HG03108 (cell line): ENCODE data around the gene ETS2.

ENCODE experiments used
- ATAC-seq: cut with Tn5 transposase; IDR thresholded peaks from one replicate; pipeline ENCODE4 v1.9.1; 2021; ENCODE audit warnings: moderate library complexity; ENCODE audit not compliant: unreplicated experiment

Gene ETS2

DNA sequence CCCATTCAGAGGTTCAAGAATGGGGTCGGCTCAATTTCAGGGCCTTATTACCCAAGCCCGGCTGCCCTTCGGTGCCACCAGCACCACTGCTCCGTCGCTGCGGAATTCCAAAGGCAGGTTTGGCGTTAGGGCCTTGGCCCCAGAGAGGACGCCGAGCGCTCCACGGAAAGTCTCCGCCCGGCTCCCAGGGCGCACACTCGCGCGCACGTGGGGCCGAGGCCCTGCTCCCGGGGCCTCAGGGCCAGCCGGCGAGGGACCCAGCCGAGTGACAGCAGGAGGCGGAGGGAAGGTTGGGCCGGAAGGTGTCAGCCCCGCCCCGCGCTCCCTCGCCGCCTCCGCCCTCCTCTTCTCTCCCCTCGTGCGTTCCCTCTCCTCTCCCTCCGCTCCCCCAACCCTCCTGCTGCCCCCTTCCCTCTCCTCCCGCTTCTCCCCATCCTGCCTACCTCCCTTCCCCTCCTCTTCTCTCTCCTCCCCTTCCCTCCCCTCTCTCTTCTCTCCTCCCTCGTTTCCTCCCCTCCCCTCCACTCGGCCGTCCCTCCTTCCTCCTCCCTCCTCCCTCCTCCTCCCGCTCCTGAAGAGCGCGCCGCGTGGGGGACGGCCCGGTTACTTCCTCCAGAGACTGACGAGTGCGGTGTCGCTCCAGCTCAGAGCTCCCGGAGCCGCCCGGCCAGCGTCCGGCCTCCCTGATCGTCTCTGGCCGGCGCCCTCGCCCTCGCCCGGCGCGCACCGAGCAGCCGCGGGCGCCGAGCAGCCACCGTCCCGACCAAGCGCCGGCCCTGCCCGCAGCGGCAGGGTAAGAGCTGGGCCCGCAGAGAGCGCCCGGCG, at the start of gene ETS2:
ETS2 (plus strand) TSS at position 602 of the 825 bp plus-strand sequence. CDS start 4,106 bp downstream, outside the sequence.
- peak; percentile 53 for ATAC-seq

DNA sequence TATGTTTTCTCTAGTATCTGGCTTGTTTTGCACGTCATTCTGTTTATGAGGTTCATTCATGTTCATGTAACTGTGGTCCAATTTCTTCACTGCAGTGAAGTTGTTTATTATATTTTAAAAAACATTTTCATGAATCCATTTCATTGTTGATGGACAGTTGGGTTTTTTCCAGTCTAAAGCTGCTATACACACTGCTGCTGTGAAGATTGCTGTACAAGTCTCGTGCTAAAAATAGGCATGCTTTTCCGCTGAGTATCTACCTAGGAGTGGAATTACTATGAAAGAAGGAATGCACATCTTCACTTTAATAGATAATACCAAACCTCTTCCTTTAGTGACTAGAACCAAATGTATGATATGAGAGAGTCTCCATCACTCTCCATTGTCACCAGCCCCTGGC, 49.0 kb upstream of the ETS2 start:
- ATAC-seq = no peak

DNA sequence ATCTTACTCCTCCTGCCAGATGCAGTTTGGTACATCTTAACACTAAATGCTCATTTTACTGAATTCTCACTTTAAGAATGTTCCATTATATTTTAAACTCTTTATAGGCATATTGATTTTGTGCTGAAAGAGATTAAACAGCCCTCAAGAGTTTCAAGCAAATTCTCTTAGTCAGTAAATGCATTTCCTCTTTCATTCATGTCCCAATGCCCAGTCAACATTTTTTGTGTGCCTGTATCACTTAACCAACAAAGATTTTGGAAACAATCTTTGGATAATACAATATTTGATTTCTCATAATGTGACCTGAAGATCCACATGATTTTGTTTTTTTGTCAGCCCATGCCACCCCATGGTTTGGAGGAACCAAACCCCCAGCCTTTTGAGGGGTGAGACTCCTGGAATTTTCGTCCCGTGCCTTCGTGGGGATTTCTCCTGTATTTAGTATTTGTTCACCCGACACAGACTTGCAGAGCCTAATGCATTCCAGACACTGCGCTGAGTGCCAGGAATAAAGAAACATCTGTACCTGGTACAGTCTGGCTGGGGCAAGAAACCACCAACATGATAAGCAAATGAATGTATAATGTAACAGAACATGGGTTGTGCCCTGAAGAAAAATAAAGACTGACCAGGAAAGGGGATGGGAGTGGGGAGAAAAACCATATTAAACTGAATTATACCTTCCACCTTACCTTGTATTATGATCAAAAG, 47.1 kb upstream of the ETS2 start:
- ATAC-seq = no peak

DNA sequence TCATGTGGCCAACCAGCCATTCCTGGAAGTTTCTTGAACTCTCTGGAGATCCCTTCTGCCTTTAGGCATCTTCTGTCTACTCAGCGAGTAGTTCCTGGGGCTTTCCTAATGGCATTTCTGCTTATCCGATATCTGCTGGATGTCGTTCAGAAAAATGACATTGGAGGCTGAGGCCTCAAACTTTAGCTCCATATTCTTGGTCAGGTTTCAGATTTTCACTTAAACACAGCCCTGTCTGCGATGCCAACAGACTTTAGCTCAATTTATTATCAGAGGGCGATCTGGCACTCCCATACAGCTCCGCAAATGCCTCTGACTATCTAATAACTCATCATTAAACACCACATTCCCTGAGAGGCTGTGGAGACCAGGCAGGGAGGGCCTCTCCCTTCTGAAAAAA, 46.3 kb upstream of the ETS2 start:
- ATAC-seq = no peak

DNA sequence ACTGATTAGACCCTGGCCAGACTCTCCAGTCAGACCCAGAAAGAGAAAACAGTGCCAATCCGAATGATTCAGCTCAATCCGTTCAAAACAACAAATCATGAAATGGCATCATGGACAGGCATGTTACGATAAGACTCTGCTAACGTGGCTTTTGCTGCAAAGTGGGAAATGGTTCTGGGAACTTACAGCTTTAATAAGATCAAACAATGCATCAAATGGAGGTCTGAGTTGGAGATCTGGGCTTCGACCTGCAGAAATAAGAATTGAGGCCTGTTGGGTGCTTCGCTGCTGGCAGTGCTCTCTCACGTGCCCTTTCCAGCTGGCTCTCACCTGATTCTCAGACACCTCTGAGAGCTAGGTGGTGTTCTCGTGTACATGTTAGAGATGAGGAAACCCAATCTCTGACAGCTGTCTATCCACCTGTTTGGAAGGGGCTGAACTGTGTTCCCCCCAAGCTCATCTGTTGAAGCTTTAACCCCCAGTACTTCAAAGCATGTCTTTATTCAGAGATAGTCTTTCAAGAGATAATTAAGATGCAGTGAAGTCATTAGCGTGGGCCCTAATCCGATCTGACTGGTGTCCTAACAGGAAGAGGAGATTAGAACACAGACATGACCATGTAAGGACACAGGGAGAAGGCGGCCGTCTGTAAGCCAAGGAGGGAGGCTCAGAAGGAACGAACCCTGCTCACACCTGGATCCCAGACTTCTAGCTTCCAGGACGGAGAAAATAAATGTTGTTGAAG, 45.5 kb upstream of the ETS2 start:
- no peak for ATAC-seq

DNA sequence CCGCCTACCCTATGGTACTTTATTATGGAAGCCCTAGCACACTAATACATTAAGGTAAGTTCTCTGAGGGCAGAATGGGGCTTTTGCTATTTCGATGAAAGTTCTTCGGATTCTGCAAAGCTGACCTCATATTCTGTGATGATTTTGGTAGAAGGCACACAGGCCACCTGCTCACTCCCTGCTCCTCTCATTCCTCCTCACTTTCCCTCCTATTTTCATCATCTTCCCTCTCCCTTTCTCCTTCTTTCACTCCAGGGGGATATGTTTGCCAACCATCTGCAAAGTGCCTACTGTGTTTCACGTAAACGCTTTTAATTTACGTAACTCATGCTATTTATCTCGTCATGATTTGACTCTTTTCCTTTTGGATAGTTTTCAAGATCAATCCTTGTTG, 45.0 kb upstream of the ETS2 start:
- no peak for ATAC-seq

DNA sequence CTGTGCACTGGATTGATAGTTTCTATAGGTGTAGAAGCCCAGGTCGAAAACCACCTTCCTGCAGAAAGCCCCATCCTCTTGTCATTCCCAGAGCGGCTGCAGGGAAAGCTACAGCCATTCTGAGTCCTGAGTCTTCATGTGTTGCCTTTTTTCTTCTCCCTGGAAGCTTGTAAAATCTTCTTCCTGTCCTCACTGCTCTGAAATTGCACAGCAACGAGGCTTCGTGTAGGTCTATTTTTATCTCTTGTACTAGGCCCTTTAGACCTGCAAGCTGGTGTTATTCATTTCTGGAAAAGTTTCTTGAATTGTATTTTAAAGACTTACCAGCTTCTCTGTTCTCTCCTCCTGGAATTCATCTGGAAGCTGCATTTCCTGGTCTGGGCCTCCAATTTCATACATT, 44.2 kb upstream of the ETS2 start:
- ATAC-seq = no peak

DNA sequence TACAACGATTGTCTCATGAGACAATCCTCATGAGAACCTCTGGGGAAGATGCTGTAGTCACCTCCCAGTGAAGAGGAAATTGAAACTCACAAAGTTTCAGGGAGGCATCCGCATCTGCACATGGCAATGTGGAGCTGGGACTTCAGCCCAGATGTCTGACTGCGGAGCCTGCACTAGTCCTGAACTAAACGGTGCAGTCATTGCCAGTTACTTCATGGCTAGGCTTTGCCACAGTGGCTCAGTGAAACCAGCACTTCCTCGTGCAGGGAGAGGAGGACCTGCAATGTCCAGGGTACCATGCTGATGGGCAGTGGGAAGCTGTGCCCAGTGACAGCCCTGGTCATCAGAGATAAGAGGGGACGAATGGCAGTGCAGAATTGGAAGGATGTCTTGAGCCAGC, 40.7 kb upstream of the ETS2 start:
- ATAC-seq = no peak

DNA sequence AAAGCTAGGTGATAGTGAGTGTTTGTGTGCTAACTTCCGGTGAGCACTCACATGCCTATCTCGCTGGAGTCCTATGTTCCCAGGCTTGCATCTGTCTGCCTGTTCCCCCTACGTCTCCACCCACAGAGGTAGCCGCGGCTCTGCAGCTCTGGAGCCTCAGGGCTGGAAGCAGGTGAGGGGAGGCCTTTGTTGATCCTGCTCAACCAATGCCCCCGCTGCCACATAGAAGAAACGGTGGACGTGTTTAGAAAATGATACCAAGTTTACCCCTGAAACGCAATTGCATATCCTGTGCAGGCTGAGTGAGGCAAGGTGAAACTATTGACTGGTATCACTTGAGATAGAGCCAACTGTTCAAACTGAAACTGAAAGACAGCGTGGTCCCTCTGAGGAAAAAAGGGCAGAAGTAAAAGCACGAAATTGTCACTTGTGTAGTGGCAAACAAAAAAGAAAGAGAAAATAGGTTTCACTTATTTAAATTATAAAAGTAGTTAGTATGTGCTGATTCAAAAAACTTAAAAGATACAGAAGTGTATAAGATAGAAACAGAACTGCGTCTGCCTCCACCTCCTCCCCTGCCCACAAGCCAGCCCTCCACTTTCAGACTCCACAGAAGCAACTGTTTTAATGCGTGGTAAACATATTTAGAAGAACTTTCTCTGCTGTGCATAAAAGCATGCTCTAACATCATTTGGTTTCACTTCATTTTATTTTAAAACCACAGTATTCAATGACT, 38.6 kb upstream of the ETS2 start:
- ATAC-seq = peak; percentile 95

DNA sequence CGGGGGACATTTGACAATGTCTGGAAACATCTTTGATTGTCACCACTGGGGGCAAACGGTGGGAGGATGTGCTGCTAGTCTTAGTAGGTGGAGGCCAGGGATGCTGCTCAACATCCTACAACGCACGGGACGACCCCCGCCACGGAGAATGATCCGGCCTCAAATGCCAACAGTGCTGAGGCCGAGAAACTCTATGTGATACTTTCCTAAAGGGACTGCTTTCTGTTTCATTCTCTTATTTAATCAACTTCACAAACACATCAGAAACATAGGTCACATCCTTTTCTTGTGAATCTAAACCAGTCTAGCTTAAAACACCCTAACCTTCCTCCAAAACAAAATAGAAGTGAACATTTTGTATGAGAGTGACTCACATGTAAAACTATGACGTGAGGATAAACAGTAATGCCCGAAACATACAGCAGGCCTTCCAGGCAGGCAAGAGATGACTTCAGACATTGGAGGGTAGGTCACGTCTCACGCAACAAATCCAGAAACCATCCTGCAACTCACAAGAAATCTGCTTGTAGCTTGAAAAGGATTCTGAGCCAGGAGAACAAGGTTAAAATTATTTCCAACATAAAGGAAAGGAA, 37.2 kb upstream of the ETS2 start:
- ATAC-seq = no peak

DNA sequence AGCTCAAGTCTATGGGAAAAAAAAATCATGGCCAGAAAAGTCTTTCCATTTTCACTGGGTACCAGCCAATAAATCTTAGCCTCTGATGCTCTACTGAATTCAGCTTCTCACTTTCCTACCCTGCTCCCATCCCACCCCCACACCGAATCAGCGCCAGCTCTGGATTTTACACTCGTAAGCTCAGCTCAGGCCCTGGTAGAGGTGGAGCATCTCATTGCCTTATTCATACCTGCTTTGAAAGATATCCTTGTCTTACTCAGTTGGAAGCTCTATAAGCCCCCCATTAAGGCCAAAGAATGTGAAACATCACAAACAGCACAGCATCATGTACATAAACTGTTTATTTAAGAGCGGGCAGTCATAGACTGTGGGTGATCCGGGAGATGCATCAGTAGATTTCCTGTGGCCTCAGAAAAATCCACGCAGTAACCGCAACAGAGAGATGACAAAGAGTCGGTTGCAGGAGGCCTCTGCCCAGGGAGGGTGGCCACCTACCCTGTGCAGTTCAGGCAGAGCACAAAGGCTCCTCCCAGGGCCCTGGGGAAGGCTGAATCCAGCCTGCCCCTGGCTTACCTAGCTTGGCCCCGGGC, 36.4 kb upstream of the ETS2 start:
- no peak for ATAC-seq

DNA sequence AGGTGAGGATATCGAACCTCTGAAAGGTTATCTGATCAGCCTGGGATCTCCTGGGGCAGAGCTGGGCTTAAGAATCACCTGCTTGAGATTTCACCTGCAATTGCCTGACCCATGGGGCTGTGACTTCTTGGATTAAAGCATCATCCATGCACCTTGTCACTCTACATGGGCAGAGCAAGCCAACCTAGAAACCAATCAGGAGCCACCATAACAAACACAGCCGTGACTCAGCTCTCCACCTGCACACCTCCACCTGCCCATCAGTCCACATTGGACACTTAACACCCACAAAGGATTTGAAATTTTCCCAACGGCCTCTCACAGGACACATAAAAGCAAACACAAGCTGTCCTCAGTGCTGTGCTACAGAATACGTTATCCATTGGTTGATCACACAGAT, 35.1 kb upstream of the ETS2 start:
- ATAC-seq = no peak

DNA sequence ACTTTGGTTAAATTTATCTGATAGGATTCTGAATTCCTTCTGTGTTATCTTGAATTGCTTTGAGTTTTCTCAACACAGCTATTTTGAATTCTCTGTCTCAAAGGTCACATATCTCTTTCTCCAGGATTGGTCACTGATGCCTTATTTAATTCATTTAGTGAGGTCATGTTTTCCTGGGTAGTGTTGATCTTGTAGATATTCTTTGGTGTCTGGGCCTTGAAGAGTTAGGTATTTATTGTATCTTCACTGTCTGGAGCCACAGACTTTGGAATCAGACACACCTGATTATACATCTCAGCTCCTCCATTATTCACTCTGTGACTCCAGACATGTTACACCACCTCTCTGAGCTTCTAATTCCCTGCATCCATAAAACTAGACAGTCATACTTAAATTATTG, 34.2 kb upstream of the ETS2 start:
- no peak for ATAC-seq

DNA sequence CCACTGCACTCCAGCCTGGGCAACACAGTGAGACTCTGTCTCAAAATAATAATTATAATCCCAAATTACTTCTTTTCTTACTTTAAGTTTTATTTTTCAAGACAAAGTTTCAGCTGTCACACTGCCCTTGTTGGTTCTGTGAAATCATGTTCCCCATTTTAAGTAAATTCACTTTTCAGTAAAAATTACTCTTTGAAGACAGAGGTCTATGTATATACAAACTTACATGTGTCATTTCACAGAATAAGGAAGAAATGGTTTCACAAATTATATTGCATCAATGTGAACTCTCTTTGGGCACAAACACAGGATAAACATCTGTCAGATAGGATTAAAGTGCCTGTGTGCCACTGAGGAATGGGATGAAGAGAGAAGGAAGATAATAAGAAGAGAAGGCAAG, 33.1 kb upstream of the ETS2 start:
- no peak for ATAC-seq

DNA sequence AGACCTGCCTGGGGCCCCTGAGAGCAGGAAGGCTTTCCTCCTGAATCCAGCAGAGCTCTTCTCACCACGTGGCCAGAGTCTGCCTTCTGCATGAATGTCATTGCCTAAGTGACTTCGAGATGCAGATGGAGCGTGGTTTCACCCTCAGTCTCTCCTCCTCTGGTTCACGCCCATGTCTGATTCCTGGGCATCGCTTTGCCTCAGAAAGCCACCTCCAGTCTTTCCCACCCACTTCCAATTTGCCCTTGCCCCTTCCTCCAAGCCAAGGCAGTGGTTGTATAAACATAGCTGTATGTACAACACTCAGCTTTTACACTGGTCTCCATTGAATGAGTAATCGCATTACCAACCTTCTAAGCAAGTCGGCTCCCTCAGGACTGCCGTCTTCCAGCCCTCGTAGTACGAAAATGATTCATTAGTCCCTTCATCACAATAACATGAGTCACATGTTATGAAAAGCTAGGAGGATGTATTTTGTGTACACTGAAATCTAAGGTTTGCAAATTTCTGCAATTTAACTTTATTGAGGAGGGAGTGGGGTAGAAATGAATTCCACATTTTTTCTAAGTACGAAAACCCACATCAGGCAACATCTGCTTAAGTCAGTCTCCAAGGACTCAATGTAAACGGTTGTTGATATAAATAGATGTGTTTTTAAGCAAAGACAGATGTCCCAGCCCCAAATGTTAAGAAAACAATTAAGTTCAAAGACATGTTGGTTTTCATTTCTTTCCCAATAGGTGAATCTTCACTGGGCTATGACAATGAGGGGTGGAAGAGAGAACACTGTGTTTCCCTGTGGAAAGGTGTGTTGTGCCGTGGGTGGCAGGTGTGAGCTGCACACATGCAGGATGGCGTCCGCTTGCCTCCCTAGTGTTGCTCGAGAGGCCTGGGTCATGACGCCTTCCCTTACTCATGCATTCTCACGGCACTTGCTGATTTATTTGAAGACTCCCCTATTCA, 32.3 kb upstream of the ETS2 start:
- ATAC-seq = no peak

DNA sequence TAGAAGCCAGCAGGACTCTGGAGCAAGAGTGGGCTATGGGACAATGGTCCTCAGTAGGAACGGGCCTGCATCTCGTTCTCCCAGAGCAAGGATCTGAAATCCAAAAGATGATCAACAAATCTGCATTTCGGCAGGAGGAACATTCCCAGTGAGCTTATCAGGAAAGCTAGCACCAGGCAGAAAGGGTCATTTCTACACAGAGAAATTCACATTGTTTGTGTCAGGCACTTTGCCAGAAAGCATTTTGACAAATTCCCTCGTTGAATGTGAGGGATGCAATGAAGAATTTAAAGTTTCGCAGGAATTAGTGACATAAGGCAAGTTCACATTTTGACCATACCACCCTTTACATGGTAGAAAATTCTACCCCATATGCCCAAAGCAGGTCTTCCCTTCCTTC, 31.6 kb upstream of the ETS2 start:
- no peak for ATAC-seq

DNA sequence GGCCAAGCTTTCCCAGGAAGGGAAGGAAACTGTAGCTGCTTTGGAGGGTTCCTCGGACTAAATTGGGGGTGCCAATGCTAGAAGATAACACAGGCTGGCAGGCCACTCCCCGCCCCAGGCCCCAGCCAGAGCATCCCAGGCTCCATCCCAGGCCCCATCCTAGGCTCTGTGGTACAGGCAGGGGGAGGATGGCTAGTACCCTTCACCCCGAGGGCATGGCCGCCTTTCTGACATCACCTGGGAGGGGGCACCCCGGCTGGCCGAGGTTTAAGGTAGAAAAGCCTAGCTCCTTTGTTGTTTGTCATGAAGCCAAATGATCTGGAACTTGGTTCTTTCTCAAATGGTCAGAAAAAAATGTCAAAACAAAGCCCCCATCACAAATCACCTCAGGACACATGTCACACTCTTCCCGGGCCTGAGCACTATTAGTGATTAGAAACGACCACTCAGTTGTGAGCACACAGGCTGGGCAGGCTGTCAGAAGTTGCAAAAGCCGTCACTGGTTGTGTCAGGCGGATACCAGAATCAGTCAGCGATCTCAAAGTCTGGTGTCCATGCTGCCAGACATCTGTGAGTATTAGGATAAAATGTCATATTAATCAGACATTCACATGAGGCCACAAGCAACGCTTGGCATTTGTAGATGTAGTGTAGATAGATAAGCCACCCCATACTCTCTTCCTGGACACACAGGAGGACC, 31.0 kb upstream of the ETS2 start:
- no peak for ATAC-seq

DNA sequence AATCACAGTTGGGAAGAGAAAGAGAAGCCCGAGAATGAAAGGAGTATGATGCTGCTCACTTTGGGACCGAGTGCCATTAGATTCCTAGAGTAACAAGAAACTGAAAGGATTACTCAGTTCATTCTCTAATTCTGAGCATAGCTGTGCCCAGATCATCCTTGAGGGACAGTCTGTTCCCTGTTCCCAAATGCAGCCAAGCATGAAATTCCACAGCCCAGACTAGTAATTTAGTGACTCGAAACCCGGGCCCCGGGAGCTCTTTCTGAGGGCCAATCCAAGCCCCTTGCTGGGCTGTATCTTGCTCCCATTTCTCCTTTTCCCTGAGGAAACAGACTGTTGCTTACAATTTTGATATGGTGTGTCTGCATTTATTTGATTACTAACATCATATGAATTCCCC, 30.0 kb upstream of the ETS2 start:
- no peak for ATAC-seq

DNA sequence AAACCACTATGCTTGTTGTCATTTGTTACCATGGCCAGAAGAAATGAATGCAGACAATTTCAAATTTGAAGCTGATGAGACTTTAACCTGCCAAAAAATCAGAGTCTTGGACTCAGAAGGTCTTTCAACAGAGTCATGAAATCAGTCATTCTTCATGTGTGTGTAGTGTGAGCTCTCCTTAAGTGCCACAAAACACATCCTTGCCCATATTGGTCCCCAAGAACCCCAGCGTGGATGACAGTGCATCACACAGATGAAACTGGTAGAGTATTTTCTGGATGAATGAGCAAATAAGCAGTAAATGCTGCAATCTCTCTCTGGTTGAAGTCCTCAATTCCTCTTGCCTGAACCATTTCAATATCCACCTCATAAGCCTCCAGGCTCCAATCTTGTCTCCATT, 28.7 kb upstream of the ETS2 start:
- no peak for ATAC-seq
